Left lung (tissue), 10 donors: ENCODE measurements around the gene PTPN21. TPM values are rescaled to one million over a fixed set of nuclear protein-coding genes. Genes with fewer than 3 reads are reported as not detected.
"Not testable (repeated sequence)": the region's sequence is repeated elsewhere in the genome, so short reads cannot be mapped to it uniquely, and the experiment has no call there.

ENCODE experiments used
- ATAC-seq: fragments of 200-7000 bp; cut with Tn5 transposase; one replicate; pipeline ENCODE4 v1.9.1; 2020; ENCODE audit warnings: moderate library complexity
- DNase-seq, 4 donors: peaks; one replicate each; pipeline ENCODE4 v3.0.0-alpha.2; 2013 to 2020
- H3K27ac ChIP-seq, 2 donors: fragments of 200-600 bp; sonication (generic) in 1 of 2; one replicate each; pipeline versions ENCODE4 v1.5.0 to v1.8.0; 2020 to 2021
- H3K27me3 ChIP-seq, 2 donors: fragments of 200-600 bp; sonication (generic) in 1 of 2; one replicate each; pipeline versions ENCODE4 v1.5.0 to v1.8.0; 2020 to 2021
- H3K36me3 ChIP-seq, 2 donors: fragments of 200-600 bp; sonication (generic) in 1 of 2; one replicate each; pipeline versions ENCODE4 v1.5.0 to v1.8.0; 2020 to 2021
- H3K4me1 ChIP-seq, 2 donors: fragments of 200-600 bp; one replicate each; pipeline ENCODE4 v1.8.0; 2021
- H3K4me3 ChIP-seq, 2 donors: fragments of 200-600 bp; sonication (generic) in 1 of 2; one replicate each; pipeline versions ENCODE4 v1.5.0 to v1.8.0; 2020 to 2021; ENCODE audit warnings: mild to moderate bottlenecking in 1 of 2
- H3K9me3 ChIP-seq, 2 donors: fragments of 200-600 bp; sonication (generic) in 1 of 2; one replicate each; pipeline versions ENCODE4 v1.5.0 to v1.8.0; 2020 to 2021
- intact Hi-C, 2 donors: fragments of 100-400 bp; cut with DNase I; formaldehyde crosslinking; loops; one replicate each; pipeline versions ENCODE4 v1.11.2 to v1.14.2; 2022
- polyA plus RNA-seq, 6 donors: library from polyadenylated mRNA; unstranded; fragments of 120-200 nt; gene quantifications; one replicate each; pipeline ENCODE4 v1.2.1, GENCODE V29; 2013; ENCODE audit not compliant: insufficient read length in 6 of 6
- total RNA-seq, 2 donors: library from RNA; stranded (reverse); fragmentation: NEBNext Ultra II Directional; extraction: Animal tissue kit (Norgen Biotek cat#: 25700); gene quantifications; one replicate each; pipeline ENCODE4 v1.2.1, GENCODE V29; 2021
- TF ChIP-seq, protein P1 (sequence below), 2 donors: fragments of 200-600 bp; sonication (generic) in 1 of 2; IDR thresholded peaks; one replicate each; pipeline versions ENCODE4 v1.5.0 to v1.8.0; 2021; ENCODE audit warnings: antibody characterized with exemption in 2 of 2
- donor health status: DM: no; HTN: yes; CAD: no.
- donor health status: DM: no; HTN: no; CAD: no.

The PTPN21 gene
- total and polyA plus RNA-seq, 8 donors, result 26.8 to 35.9 (median 29.8) TPM

DNA sequence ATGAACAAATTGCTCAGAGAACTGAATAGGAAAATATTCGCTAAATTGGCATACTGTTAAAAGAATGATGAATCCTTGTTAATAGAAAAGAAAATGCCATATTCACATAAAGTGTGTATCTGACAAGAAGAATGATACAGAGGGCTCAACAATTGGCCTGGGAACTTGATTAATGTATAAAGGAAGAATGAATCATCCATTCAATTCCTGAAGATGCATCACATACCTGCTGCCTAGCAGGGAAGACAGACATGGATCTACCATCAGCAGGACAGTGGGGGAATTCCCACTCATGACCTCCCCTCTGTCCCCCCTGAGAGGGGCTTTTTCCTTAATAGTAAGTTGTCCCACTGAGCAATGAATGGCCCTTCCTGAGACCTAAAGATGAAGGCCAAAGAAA lies 13.5 kb downstream of the PTPN21 start:
- H3K36me3 ChIP-seq, result peaks cover 0 to 2% of the 10 kb centered on the region in 2 donors
- H3K27ac ChIP-seq, result no peak overlapping the region
- peaks cover 0 to 8% of the 10 kb centered on the region in 2 donors for H3K4me1 ChIP-seq
- TF ChIP-seq, protein P1, sequence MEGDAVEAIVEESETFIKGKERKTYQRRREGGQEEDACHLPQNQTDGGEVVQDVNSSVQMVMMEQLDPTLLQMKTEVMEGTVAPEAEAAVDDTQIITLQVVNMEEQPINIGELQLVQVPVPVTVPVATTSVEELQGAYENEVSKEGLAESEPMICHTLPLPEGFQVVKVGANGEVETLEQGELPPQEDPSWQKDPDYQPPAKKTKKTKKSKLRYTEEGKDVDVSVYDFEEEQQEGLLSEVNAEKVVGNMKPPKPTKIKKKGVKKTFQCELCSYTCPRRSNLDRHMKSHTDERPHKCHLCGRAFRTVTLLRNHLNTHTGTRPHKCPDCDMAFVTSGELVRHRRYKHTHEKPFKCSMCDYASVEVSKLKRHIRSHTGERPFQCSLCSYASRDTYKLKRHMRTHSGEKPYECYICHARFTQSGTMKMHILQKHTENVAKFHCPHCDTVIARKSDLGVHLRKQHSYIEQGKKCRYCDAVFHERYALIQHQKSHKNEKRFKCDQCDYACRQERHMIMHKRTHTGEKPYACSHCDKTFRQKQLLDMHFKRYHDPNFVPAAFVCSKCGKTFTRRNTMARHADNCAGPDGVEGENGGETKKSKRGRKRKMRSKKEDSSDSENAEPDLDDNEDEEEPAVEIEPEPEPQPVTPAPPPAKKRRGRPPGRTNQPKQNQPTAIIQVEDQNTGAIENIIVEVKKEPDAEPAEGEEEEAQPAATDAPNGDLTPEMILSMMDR (IDR thresholded peaks at IDR 0.05), result no peak
- no peaks in the 10 kb centered on the region for H3K9me3 ChIP-seq
- H3K4me3 ChIP-seq, result no peak overlapping the region
- no peaks in the 10 kb centered on the region for H3K27me3 ChIP-seq
- no peak for ATAC-seq
- intact Hi-C loops, result no loop called here
- no peak for DNase-seq

DNA sequence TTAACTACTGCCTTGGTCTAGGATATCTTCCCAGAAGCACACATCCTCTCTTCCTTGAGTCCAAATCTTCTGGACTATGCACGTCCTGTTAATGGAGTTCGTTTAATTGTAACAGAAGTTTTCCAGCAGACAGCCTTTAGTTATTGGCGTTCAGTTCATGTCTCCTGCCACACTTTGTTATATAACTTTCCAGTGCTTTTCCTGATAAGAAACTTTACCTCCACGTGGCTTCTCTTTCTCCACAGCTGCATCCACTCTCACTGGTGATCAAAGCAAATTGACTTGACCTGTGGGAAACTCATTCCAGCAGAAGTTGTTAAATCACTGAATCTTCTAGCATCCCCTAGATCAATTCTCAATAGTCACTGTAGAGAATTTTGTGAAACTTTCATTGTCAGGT lies 19.0 kb downstream of the PTPN21 start:
- Histone ChIP-seq H3K27me3 (no peaks in the 10 kb centered on the region), H3K4me1 (peaks cover 0 to 9% of the 10 kb centered on the region in 2 donors), H3K4me3 (no peak overlapping the region), H3K27ac (no peak overlapping the region), H3K9me3 (no peaks in the 10 kb centered on the region), H3K36me3 (peaks cover 0 to 2% of the 10 kb centered on the region in 2 donors)
- TF ChIP-seq, protein P1 (IDR thresholded peaks at IDR 0.05), result no peak
- intact Hi-C loops, result no loop called here
- ATAC-seq (no peak), DNase-seq (no peak)

DNA sequence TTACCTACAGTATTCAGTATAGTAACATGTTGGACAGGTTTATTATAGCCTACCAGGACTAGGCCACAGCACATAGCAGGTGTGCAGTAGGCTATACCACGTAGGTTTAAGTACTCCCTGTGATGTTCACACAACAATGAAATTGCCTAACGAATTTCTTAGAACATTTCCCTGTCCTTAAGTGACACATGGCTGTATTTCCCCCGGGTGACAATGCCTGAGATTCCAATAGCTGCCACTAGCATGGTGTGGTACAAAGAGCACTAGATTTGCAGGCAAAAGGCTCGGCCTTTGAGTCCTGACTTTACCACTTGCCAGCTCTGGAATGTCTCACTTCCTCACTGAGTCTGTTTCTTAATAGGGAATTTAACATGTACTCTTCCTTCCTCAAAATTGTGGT lies 19.7 kb downstream of the PTPN21 start:
- DNase-seq (no peak), ATAC-seq (peak; percentile 67)
- H3K27ac ChIP-seq, result no peak overlapping the region
- H3K9me3 ChIP-seq, result peaks cover 0 to 5% of the 10 kb centered on the region in 2 donors
- H3K4me1 ChIP-seq, result peaks cover 0 to 9% of the 10 kb centered on the region in 2 donors
- TF ChIP-seq, protein P1 (IDR thresholded peaks at IDR 0.05), result no peak
- no peaks in the 10 kb centered on the region for H3K27me3 ChIP-seq
- intact Hi-C loops, result no loop called here
- H3K4me3 ChIP-seq, result no peak overlapping the region
- H3K36me3 ChIP-seq, result peaks cover 0 to 2% of the 10 kb centered on the region in 2 donors

DNA sequence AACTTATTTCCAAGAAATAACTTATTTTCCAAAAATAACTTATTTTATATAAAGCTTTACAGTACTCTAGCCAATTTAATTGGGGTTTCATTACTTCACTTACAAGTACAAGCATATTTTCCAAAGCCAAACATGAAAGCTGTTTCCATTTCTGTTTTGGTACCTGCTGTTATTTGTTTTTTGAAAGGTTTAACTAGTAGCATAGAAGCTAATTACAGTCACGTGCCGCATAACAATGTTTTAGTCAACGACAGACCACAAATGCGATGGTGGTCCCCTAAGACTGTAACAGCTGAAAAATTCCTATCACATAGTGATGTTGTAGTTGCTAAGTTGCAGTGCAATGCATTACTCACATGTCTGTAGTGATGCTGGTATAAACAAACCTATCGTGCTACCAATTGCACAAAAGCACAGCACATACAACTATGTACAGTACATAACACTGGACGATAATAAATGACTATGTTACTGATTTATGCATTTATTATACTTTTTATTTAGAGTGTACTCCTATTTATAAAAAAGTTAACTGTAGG lies 21.7 kb downstream of the PTPN21 start:
- Histone ChIP-seq H3K36me3 (no peaks in the 10 kb centered on the region), H3K27ac (no peak overlapping the region), H3K4me1 (peaks cover 0 to 9% of the 10 kb centered on the region in 2 donors), H3K9me3 (peaks cover 0 to 6% of the 10 kb centered on the region in 2 donors), H3K27me3 (no peaks in the 10 kb centered on the region), H3K4me3 (no peak overlapping the region)
- intact Hi-C loops, result no loop called here
- DNase-seq (no peak), ATAC-seq (no peak)
- TF ChIP-seq, protein P1 (IDR thresholded peaks at IDR 0.05), result no peak

DNA sequence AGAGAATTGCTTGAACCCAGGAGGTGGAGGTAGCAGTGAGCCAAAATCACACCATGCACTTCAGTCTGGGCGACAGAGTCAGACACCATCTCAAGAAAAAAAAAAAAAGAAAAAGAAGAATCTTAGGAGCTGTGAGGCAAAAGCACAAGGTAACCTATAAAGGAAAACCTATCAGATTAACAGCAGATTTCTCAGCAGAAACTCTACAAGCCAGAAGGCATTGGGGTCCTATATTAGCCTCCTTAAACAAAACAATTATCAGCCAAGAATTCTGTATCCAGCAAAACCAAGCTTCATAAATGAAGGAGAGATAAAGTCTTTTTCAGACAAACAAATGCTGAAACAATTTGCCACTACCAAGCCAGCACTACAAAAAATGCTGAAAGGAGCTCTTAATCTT lies 24.9 kb downstream of the PTPN21 start:
- H3K27me3 ChIP-seq, H3K4me1 ChIP-seq, H3K27ac ChIP-seq, intact Hi-C loops, ATAC-seq, H3K4me3 ChIP-seq, DNase-seq, H3K36me3 ChIP-seq, H3K9me3 ChIP-seq: not testable (repeated sequence)

DNA sequence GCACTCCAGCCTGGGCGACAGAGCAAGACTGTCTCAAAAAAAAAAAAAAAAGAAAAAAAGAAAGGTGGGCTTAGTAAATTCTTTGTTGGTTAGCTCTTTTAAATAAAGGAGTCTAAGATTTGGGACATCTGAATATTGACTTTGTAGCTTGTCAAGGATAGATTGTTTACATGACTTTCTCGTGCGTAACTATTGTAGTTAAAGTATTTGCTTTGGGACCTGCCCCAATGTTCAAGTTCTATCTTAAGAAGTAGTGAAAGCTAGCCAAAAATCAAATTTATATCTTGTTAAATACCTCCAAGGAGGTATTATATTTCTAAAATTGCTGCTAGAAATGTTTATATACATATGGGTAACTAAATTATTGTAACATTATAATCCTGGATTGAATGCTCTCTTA lies 32.4 kb downstream of the PTPN21 start:
- no peaks in the 10 kb centered on the region for H3K27me3 ChIP-seq
- ATAC-seq (peak; percentile 85), DNase-seq (peak in 1 of 4 donors; percentile 2)
- intact Hi-C loops, result no loop called here
- H3K4me3 ChIP-seq, result no peak overlapping the region
- H3K4me1 ChIP-seq, result peaks cover 0 to 3% of the 10 kb centered on the region in 2 donors
- peak overlapping the region; percentile 29 to 60 for H3K27ac ChIP-seq
- TF ChIP-seq, protein P1 (IDR thresholded peaks at IDR 0.05), result no peak
- H3K36me3 ChIP-seq, result no peaks in the 10 kb centered on the region
- H3K9me3 ChIP-seq, result no peaks in the 10 kb centered on the region
